ENCODE measurements around the gene TBK1. TPM values are rescaled to one million over a fixed set of nuclear protein-coding genes. Genes with fewer than 3 reads are reported as not detected.
"Not testable (repeated sequence)": the region's sequence is repeated elsewhere in the genome, so short reads cannot be mapped to it uniquely, and the experiment has no call there.

Gene TBK1
- polyA plus RNA-seq, 1 donor from 2014 or later = 19.7 TPM

- Histone ChIP-seq H3K9ac (ENCODE audit: low read length) (no peak overlapping the region), H2AFZ (ENCODE audit: low read depth, low read length) (no peak overlapping the region), H3K9me3 (ENCODE audit: low read length) (no peaks in the 10 kb centered on the region), H3K36me3 (ENCODE audit: insufficient read depth, low read length) (no peaks in the 10 kb centered on the region), H3K4me3 (ENCODE audit: low read length) (no peak overlapping the region), H3K4me2 (ENCODE audit: low read length) (no peak overlapping the region), H3K9me2 (ENCODE audit: insufficient read depth, low read length) (no peaks in the 10 kb centered on the region), H3F3A (ENCODE audit: insufficient read depth, low read length, poor library complexity, severe bottlenecking) (no peaks in the 10 kb centered on the region), H3K79me2 (replicated peaks; ENCODE audit: insufficient read depth, low read length) (no peaks in the 10 kb centered on the region), H3K27me3 (ENCODE audit: insufficient read depth, low read depth, low read length) (no peaks in the 10 kb centered on the region), H4K20me1 (ENCODE audit: insufficient read depth) (no peaks in the 10 kb centered on the region), H3K27ac (ENCODE audit: low read length) (peak overlapping the region; percentile 41)
- TF ChIP-seq EP300 (conservative IDR thresholded peaks at IDR 0.05; ENCODE audit: poor library complexity, severe bottlenecking) (peak; percentile 54), POLR2AphosphoS5 (IDR thresholded peaks at IDR 0.05) (peak; percentile 79), SMC3 (conservative IDR thresholded peaks at IDR 0.05; ENCODE audit: poor library complexity) (no peak)
These were observed 82.8 kb downstream of the TBK1 start for GRCh38 chr12:64534672-64535199.

GRCh38 chr12:64538121-64538520 lies 86.2 kb downstream of the TBK1 start:
- H3K9ac ChIP-seq (ENCODE audit: low read length) = no peak overlapping the region
- H3K27ac ChIP-seq (ENCODE audit: low read length) = no peak overlapping the region
- H3K36me3 ChIP-seq (ENCODE audit: insufficient read depth, low read length) = no peaks in the 10 kb centered on the region
- H2AFZ ChIP-seq (ENCODE audit: low read depth, low read length) = no peak overlapping the region
- no peak for TF ChIP-seq EZH2 (IDR thresholded peaks at IDR 0.05; ENCODE audit: borderline replicate concordance, insufficient read depth, low read length, poor library complexity, severe bottlenecking)
- no peak for TF ChIP-seq CTCF (IDR thresholded peaks at IDR 0.05; ENCODE audit: poor library complexity, severe bottlenecking)
- TF ChIP-seq TAF1 (IDR thresholded peaks at IDR 0.05; ENCODE audit: low read depth) = no peak
- no peak for TF ChIP-seq POLR2AphosphoS5 (IDR thresholded peaks at IDR 0.05)
- no peak for TF ChIP-seq RAD21 (conservative IDR thresholded peaks at IDR 0.05)
- TF ChIP-seq SMC3 (conservative IDR thresholded peaks at IDR 0.05; ENCODE audit: poor library complexity) = no peak
- TF ChIP-seq EP300 (conservative IDR thresholded peaks at IDR 0.05; ENCODE audit: poor library complexity, severe bottlenecking) = no peak
- no peak for TF ChIP-seq MXI1 (conservative IDR thresholded peaks at IDR 0.05; ENCODE audit: poor library complexity, severe bottlenecking)
- TF ChIP-seq REST (IDR thresholded peaks at IDR 0.05; ENCODE audit: borderline replicate concordance) = no peak
- H3K4me2 ChIP-seq (ENCODE audit: low read length) = no peak overlapping the region
- H3K9me3 ChIP-seq (ENCODE audit: low read length) = no peaks in the 10 kb centered on the region
- H3K79me2 ChIP-seq (replicated peaks; ENCODE audit: insufficient read depth, low read length) = no peaks in the 10 kb centered on the region
- no peaks in the 10 kb centered on the region for H3F3A ChIP-seq (ENCODE audit: insufficient read depth, low read length, poor library complexity, severe bottlenecking)
- no peaks in the 10 kb centered on the region for H3K27me3 ChIP-seq (ENCODE audit: insufficient read depth, low read depth, low read length)
- H4K20me1 ChIP-seq (ENCODE audit: insufficient read depth) = no peaks in the 10 kb centered on the region
- H3K4me3 ChIP-seq (ENCODE audit: low read length) = no peak overlapping the region
- H3K9me2 ChIP-seq (ENCODE audit: insufficient read depth, low read length) = no peaks in the 10 kb centered on the region

GRCh38 chr12:64542409-64543047 lies 90.6 kb downstream of the TBK1 start:
- H3F3A ChIP-seq (ENCODE audit: insufficient read depth, low read length, poor library complexity, severe bottlenecking); H3K9ac ChIP-seq (ENCODE audit: low read length); H3K36me3 ChIP-seq (ENCODE audit: insufficient read depth, low read length); H2AFZ ChIP-seq (ENCODE audit: low read depth, low read length); H4K20me1 ChIP-seq (ENCODE audit: insufficient read depth); H3K9me3 ChIP-seq (ENCODE audit: low read length); H3K4me3 ChIP-seq (ENCODE audit: low read length); H3K27me3 ChIP-seq (ENCODE audit: insufficient read depth, low read depth, low read length); H3K79me2 ChIP-seq (replicated peaks; ENCODE audit: insufficient read depth, low read length); H3K9me2 ChIP-seq (ENCODE audit: insufficient read depth, low read length); H3K4me2 ChIP-seq (ENCODE audit: low read length); H3K27ac ChIP-seq (ENCODE audit: low read length): not testable (repeated sequence)
